GM18520 (cell line): ENCODE data around the gene TRAPPC2L.

ENCODE experiments used
- ATAC-seq: cut with Tn5 transposase; IDR thresholded peaks from one replicate; pipeline ENCODE4 v1.9.1; 2021; ENCODE audit not compliant: unreplicated experiment

The TRAPPC2L gene

GRCh38 chr16:88857728-88858339 is 907 bp downstream of the TRAPPC2L start:
- ATAC-seq, result peak; percentile 36

- no peak for ATAC-seq
Measured at GRCh38 chr16:88859381-88860091, 2.6 kb downstream of the TRAPPC2L start.

GRCh38 chr16:88861359-88861758 is 4.4 kb downstream of the TRAPPC2L start:
- no peak for ATAC-seq

GRCh38 chr16:88862968-88863367 is 6.0 kb downstream of the TRAPPC2L start:
- ATAC-seq, result no peak

GRCh38 chr16:88863426-88863825 is 6.5 kb downstream of the TRAPPC2L start:
- ATAC-seq, result no peak

GRCh38 chr16:88864099-88864498 is 7.2 kb downstream of the TRAPPC2L start:
- no peak for ATAC-seq

GRCh38 chr16:88864521-88864920 is 7.6 kb downstream of the TRAPPC2L start:
- ATAC-seq, result no peak

- no peak for ATAC-seq
Measured at GRCh38 chr16:88865310-88865709, 8.4 kb downstream of the TRAPPC2L start.

- ATAC-seq, result no peak
Measured at GRCh38 chr16:88865742-88866141, 8.8 kb downstream of the TRAPPC2L start.

GRCh38 chr16:88866151-88866920 is 9.4 kb downstream of the TRAPPC2L start, which contains the start of gene PABPN1L:
Gene PABPN1L, minus strand, starts transcription at chr16:88866660. Its CDS starts 54 bp downstream, at chr16:88866606.
- ATAC-seq, result no peak

- no peak for ATAC-seq
Measured at GRCh38 chr16:88867581-88868246, 10.8 kb downstream of the TRAPPC2L start.

- ATAC-seq, result no peak
Measured at GRCh38 chr16:88868974-88869672, 12.2 kb downstream of the TRAPPC2L start.

GRCh38 chr16:88869673-88869980 is 12.7 kb downstream of the TRAPPC2L start:
- ATAC-seq, result no peak

GRCh38 chr16:88870608-88871348 is 13.9 kb downstream of the TRAPPC2L start:
- ATAC-seq, result no peak

GRCh38 chr16:88871349-88871702 is 14.4 kb downstream of the TRAPPC2L start:
- ATAC-seq, result no peak

GRCh38 chr16:88871730-88872416 is 14.9 kb downstream of the TRAPPC2L start:
- ATAC-seq, result no peak

- no peak for ATAC-seq
Measured at GRCh38 chr16:88872650-88873331, 15.9 kb downstream of the TRAPPC2L start.

GRCh38 chr16:88874938-88875599 is 18.1 kb downstream of the TRAPPC2L start:
- no peak for ATAC-seq
